ENCODE results near the gene CLDND1. TPM values are rescaled to one million over a fixed set of nuclear protein-coding genes. Genes with fewer than 3 reads are reported as not detected.
A peak's percentile ranks its signal among the peaks of the same experiment; 100 is the strongest.

Gene CLDND1
- total and polyA plus RNA-seq, 10 of the 15 experiments (the other 5 are each of a cell fraction or from before 2014, with no cell fraction given) = 97.8 to 225 (median 152) TPM

GRCh38 chr3:98552232-98553020 is 29.7 kb upstream of the CLDND1 start (continued):
- no peak for TF ChIP-seq GATAD2B (conservative IDR thresholded peaks at IDR 0.05; ENCODE audit: low read depth)
- TF ChIP-seq MLLT1 (IDR thresholded peaks at IDR 0.05) = peak; percentile 77
- no peak for TF ChIP-seq E4F1 (IDR thresholded peaks at IDR 0.05; ENCODE audit: borderline replicate concordance, partially characterized antibody)
- no peak for TF ChIP-seq SMAD1 (IDR thresholded peaks at IDR 0.05; ENCODE audit: low read depth, partially characterized antibody)
- TF ChIP-seq CREM (IDR thresholded peaks at IDR 0.05; ENCODE audit: low read depth) = 0 out of 2 replicates have a peak, but pooled peaks have one; percentile 5
- no peak for TF ChIP-seq TCF7 (IDR thresholded peaks at IDR 0.05; ENCODE audit: borderline replicate concordance)
- TF ChIP-seq PAX8 (IDR thresholded peaks at IDR 0.05) = no peak
- no peak for TF ChIP-seq SP1 (IDR thresholded peaks at IDR 0.05; ENCODE audit: low read depth, low read length)
- TF ChIP-seq PKNOX1 (IDR thresholded peaks at IDR 0.05) = peak; percentile 6; the same call in 1 of the 2 replicates
- TF ChIP-seq REST (IDR thresholded peaks at IDR 0.05; ENCODE audit: low read depth, low read length) = no peak
